ENCODE results near the gene IL22.

Gene IL22

DNA sequence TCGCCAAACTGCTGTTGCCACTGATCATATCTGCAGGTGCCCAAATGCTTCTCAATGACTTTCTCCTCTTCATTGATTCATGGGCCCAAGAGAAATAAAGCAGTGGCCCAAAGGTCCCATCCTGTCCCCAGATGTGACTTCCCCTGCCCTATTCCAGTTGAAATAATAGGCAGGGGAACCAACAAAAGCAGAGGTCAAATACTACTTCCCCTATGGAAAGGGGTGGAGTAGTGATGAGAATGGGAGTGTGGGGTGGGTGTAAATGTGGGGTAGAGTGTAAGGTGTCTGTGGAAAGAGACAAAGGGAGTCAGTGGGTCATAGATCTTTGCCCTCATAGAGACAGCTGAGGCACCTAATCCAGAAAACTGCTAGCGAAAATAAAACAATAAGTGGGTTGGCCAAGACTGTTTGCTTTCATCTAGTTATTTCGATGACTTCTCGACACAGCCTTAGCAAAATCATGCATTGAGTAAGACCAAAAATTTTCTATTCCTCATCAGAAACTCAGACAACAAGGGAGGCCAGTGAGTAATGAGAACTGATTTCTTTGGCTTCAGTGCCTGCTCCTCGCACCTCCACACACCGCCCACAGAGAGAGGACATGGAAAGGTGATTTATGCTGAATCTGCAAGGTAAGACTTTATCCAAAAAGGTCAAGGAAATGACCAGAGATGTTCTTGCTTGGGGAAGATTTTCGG is 10.9 kb upstream of the IL22 start:
- DNase-seq (ENCODE audit: low read depth), result no peak

DNA sequence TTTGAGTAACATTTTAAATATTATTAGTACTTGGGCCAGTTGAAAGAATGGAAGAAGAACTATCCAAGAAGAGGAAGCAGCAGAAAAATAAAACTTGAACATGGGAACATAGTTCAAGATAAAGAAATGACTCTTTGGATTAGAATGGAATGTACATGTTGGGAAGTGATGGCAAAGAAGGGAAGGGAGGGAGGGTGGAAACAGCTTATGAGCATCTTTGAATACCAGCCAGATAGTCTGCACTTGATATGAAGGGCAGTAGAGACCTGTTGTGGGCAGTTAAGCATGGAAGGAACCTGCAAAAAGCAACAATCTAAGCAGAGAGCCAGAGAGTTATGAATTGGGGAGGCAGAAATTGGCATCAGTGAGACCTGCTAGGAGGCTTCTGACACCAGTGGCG is 10.0 kb upstream of the IL22 start:
- no peak for DNase-seq (ENCODE audit: low read depth)

DNA sequence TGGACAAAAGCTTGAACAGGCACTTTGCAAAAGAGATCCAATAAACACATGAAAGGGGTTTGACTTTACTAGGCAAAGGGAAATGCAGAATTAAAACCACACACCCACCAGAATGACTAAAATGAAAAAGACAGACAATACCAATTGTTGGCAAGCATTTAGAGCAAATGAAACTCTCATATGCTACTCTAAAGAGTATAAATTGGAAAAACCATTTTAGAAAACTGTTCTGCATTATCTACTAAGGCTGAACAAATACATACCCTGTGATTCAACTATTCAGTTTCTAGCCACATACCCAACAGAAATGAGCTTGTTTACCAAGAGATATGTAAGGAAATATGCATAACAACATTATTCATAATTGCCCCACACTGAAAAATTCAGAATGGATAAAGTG is 8.5 kb upstream of the IL22 start:
- DNase-seq (ENCODE audit: low read depth), result no peak

DNA sequence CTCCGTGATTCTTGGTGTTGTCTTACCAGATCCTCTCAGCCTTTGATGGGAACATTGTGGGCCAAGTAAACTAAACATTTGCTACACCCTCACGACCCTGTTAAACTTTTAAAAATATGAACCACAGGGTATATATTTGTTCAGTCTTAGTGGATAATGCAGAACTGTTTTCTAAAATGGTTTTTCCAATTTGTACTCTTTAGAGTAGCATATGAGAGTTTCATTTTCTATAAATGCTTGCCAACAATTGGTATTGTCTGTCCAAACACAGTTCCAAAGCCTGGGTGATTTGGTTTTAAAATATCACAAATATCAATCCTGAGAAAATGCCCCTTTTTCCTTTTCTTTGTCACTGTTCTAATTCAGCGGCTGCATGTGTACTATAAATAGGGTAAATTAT is 6.7 kb upstream of the IL22 start:
- no peak for DNase-seq (ENCODE audit: low read depth)

DNA sequence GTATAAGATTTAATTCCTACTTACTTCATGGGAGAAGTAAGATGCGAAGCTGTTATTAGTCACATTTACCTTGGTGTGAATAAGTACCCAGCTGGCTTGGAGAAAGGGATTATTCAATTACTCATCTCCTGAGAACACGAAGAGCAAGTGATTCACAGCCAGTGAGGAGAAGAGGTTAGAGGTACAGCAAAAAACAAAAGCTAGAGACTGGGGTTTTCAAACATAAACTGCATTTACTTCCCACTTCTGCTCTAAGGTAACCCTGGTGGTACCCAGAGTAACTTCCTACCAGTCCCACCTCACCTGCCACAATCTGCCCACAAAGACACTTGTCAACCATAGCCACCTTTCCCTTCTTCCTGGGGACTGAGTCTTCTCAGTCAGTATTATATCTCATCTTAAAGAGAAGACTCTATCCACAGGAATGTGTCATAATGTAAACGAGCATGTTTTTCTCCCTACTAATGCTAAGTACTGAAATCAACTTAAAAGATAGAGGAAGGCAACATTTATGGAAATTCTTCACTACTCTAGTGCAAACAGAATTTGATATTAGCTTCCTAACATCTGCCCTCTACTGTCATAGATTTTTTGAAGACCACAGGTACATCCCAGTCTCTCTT is 6.0 kb upstream of the IL22 start:
- peak; percentile 54 for DNase-seq (ENCODE audit: low read depth)

DNA sequence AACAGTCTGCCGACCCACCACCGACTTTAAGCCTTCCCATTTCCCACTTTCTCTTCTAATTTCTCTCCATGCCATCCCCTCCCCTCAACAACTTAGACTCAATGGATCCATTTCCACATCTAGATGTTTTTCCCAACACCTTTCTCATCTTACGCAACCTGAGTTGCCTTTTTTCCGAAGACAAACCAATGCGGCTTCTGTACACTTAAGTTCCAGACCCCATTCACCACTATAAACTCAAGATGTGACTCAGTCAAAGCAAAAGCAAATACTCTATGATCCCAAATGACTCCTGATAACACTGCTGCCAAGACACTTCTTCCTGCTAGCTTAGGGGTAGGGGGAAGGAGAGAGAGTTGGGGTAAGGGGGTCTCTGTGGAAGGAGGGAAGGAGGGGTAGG is 1.3 kb downstream of the IL22 start:
- no peak for DNase-seq (ENCODE audit: low read depth)

DNA sequence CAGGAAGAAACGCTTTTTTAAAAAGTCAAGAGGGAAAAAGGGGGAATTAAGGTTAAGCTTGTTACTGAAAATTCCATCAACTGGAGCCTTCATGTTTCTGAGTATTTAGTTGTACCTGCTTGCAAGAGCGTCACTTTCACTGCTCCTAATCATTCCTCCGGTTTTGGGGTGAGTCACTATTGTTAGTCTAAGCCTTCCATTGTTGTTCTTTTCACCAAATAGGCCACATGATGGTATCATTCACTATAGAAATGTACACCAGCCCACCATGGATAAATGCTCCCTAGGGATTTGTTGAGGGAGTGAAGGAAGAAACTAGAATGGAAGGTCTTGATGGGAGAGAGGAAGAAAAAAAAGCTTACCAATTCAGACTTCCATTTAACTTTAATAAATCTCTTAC is 3.0 kb downstream of the IL22 start:
- DNase-seq (ENCODE audit: low read depth), result no peak

GRCh38 chr12:68247785-68248184 is 5.6 kb downstream of the IL22 start:
- DNase-seq (ENCODE audit: low read depth), result no peak

DNA sequence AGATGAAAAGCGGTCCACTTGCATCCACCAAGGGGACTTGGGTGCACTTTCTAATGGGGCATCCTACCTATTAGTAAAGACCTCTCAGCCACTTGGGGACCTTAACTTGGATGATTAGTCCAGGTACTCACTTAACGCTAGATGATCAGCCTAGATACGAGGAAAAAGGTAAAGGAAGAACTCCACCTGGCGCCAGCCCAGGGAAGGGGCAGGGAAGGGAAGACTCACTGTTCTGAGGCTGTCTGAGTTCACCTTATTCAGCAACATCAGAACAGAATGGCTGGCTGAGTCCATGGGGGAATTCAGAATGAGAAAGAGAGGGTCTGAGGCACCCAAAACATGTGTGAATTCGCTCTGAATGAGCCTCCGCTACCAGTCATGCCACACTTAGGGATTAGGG is 7.1 kb downstream of the IL22 start:
- no peak for DNase-seq (ENCODE audit: low read depth)

GRCh38 chr12:68245180-68246021 is 8.0 kb downstream of the IL22 start:
- DNase-seq (ENCODE audit: low read depth), result no peak

GRCh38 chr12:68242777-68243176 is 10.6 kb downstream of the IL22 start:
- no peak for DNase-seq (ENCODE audit: low read depth)

DNA sequence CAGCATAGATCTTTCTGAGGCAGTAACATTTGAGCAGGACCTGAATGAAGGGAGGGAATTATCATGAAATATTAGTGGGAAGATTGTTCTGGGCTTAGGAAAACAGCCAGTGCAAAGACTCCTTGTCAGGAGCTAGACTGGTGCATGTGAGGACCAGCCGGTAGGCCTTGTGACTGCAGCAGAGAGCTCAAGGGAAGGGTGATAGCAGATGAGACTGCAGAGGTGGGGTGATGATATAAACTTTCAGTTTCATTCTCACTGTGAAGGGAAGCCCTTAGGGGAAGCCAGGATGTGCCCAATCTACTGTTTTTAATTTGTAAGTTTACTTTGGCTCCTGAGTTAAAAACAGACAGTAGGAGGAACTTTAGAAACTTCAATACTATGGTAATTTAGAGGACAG is 12.4 kb downstream of the IL22 start:
- DNase-seq (ENCODE audit: low read depth), result no peak

DNA sequence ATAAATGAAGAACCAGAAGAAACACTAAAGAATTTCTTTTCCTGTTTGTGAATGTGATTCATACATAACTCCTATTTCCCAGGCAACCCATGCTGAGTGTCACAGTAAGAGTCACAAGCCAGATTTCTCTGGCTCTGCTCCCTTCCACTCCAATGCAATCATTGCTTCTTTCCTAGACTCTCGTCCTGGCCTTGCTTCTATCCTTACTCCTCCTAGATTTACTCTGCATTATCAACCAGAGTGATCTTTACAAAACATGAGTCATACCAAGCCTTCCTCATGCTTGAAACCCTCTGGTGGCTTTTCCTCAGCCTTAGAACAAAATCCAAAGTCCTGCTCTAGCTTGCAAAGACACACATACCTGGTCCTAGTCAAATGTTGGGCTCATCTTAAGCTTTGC is 13.3 kb downstream of the IL22 start:
- no peak for DNase-seq (ENCODE audit: low read depth)

GRCh38 chr12:68239309-68239982 is 14.0 kb downstream of the IL22 start:
- DNase-seq (ENCODE audit: low read depth), result no peak

- DNase-seq (ENCODE audit: low read depth), result no peak
Observed at GRCh38 chr12:68237619-68238018, 15.8 kb downstream of the IL22 start.

- DNase-seq (ENCODE audit: low read depth), result no peak
Observed at GRCh38 chr12:68237078-68237477, 16.3 kb downstream of the IL22 start.

- DNase-seq (ENCODE audit: low read depth), result no peak
Observed at GRCh38 chr12:68236421-68237059, 16.9 kb downstream of the IL22 start.

DNA sequence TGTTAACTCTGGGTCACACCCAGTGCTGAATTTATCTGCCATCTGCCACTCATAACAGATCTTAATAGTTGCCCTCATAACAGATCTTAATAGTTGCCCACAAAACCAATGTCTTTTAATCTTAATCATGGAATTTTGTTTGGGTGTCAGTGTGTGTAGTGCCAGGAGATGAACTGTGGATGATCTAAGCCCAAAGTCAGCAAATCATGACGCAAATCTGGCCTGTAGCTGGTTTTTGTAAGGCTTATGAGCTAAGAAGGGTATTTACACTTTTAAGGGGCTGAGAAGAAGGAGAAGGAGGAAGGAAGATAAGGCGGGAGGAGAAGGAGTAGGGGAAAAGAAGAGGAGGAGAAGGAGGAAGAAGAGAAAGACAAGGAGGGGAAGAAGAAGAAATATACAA is 17.8 kb downstream of the IL22 start:
- no peak for DNase-seq (ENCODE audit: low read depth)

DNA sequence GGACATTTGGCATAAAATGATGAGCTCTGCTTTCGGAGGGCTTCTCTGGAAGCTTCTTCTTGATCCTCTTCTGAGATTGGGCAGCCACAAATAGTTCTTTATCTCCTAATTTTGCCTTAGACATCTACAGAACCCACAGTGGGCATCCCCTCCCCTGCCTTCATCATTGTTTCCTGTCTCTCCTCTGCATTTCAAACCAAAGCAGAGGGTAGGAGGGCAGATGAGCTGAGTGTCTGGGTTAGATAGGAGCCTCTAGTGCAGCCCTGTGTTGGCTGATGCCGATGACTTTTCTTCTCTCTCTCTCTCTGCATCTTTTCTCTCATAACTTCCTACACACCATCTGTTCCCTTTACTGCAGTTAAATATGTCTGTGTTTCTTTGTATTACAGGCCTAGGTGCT is 19.3 kb downstream of the IL22 start:
- no peak for DNase-seq (ENCODE audit: low read depth)

DNA sequence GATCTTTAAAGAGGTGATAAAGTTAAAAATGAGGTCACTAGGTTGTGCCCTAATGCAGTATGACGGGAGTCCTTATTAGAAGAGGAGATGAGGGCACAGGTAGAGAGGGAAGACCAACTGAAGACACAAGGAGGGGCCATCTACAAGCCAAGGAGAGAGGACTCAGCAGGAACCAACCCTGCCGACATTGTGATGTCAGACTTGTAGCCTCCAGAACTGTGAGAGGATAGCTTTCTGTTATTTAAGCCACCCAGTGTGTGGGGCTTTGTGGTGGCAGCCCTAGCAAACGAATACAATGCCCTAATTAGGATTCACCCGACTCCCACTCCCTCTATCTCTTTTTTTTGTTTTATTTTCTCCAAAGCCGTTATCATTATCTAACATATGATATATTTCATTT is 19.9 kb downstream of the IL22 start:
- DNase-seq (ENCODE audit: low read depth), result no peak

GRCh38 chr12:68231691-68232090 is 21.7 kb downstream of the IL22 start:
- no peak for DNase-seq (ENCODE audit: low read depth)

DNA sequence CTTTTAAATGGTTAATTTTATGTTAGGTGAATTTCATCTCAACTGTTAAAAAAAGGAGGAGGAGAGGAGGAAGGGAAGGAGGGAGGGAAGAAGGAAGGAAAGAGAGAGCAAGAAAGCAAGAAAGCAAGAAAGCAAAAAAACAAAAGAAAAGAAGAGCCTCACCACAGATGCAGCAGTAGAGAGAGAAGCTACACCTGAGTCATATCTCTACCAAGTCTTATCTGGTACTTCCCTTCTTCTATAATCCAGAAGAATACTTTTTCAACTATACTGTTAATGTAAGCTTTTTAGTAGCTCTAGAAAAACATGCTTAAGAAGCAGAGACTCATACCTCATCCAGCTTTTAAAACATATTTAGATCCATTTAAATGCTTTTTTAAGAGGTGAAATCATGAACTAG is 22.2 kb downstream of the IL22 start:
- no peak for DNase-seq (ENCODE audit: low read depth)

Data from HS-27A (cell line).